K562 (cell line): Measurements from ENCODE around the gene RUNX3. TPM values are rescaled to one million over a fixed set of nuclear protein-coding genes. Genes with fewer than 3 reads are reported as not detected.

Source experiments
- ATAC-seq: fragments of 200-7000 bp; cut with Tn5 transposase; 3 replicates; pipeline ENCODE4 v1.9.1; 2020; ENCODE audit warnings: moderate library complexity
- BruUV-seq: library from RNA; stranded (reverse); fragments of 400-500 nt; replicated peaks from 2 replicates; lab custom pipeline; 2021; lab: Mats Ljungman, UMichigan
- CTCF ChIA-PET: fragments of 300-600 bp; formaldehyde crosslinking; extraction: SDS; loops from one replicate; lab custom pipeline; 2021; ENCODE audit warnings: low intra/inter-chr PET ratio; lab: Yijun Ruan, JAX
- POLR2A ChIA-PET: fragments of 300-600, 350-650 bp; sonication (Branson Sonifier 250); formaldehyde crosslinking; extraction: SDS; loops from one replicate; lab custom pipeline; 2021; ENCODE audit warnings: antibody characterized with exemption, inconsistent platforms; lab: Yijun Ruan, JAX
- DNase-seq, 4 experiments: peaks; one replicate each; pipeline versions ENCODE4 v3.0.0 to v3.0.0-alpha.2; 2011 to 2018; ENCODE audit warnings: low spot score in 3 of 4, mixed read lengths in 3 of 4; ENCODE audit errors: extremely low read depth in 1 of 4
- FAIRE-seq: peaks from 2 replicates; lab custom pipeline; 2011; peaks lifted over from hg19 to GRCh38; lab: Jason Lieb, UNC
- H2AFZ ChIP-seq: 2 replicates; pipeline ENCODE4 v1.6.0; 2011; ENCODE audit warnings: low read depth, low read length, control low read depth, inconsistent platforms
- H3K27ac ChIP-seq: fragments of 200-600 bp; 3 replicates; pipeline ENCODE4 v1.8.0; 2011; ENCODE audit warnings: low read depth, mild to moderate bottlenecking, control low read depth, inconsistent platforms, low read length, moderate library complexity, mixed read lengths; ENCODE audit errors: extremely low read depth
- H3K27me3 ChIP-seq, 2 experiments: fragments of 300-600 bp in 1 of 2; 2 replicates in 1 of 2; 3 replicates in 1 of 2; pipeline versions ENCODE4 v1.6.0 to v1.8.0; 2011; ENCODE audit warnings: inconsistent platforms in 2 of 2, low read length in 2 of 2, mild to moderate bottlenecking in 1 of 2, mixed read lengths in 1 of 2, moderate library complexity in 1 of 2; ENCODE audit not compliant: control insufficient read depth in 2 of 2, insufficient read depth in 2 of 2
- H3K36me3 ChIP-seq: fragments of 300-600 bp; 3 replicates; pipeline ENCODE4 v1.8.0; 2011; ENCODE audit warnings: mild to moderate bottlenecking, low read length, inconsistent platforms; ENCODE audit not compliant: control insufficient read depth, insufficient read depth
- H3K4me1 ChIP-seq, 2 experiments: fragments of 200-600 bp in 1 of 2; replicated peaks in 1 of 2; 2 replicates in 1 of 2; 3 replicates in 1 of 2; pipeline versions ENCODE4 v1.5.1 to v1.8.0; 2011; ENCODE audit warnings: inconsistent platforms in 2 of 2, low read length in 2 of 2, mild to moderate bottlenecking in 1 of 2, mixed read lengths in 1 of 2, moderate library complexity in 1 of 2; ENCODE audit not compliant: control insufficient read depth in 2 of 2, insufficient read depth in 2 of 2
- H3K4me2 ChIP-seq: 2 replicates; pipeline ENCODE4 v1.6.1; 2011; ENCODE audit warnings: low read length, control low read depth, inconsistent platforms, mixed read lengths; ENCODE audit not compliant: insufficient read depth
- H3K4me3 ChIP-seq: fragments of 200-600 bp; sonication (generic), shearing (Covaris generic); 2 replicates; pipeline ENCODE4 v1.5.1; 2016; ENCODE audit warnings: control low read depth, inconsistent platforms
- H3K79me2 ChIP-seq: fragments of 200-600 bp; 3 replicates; pipeline ENCODE4 v1.8.0; 2011; ENCODE audit warnings: low read length, inconsistent platforms; ENCODE audit not compliant: control insufficient read depth, insufficient read depth
- H3K9ac ChIP-seq, 2 experiments: 2 replicates each; pipeline versions ENCODE4 v1.6.0 to v1.6.1; 2011; ENCODE audit warnings: low read depth in 2 of 2, low read length in 2 of 2, control low read depth in 1 of 2, inconsistent platforms in 1 of 2, mild to moderate bottlenecking in 1 of 2, mixed read lengths in 1 of 2; ENCODE audit not compliant: insufficient read depth in 1 of 2
- H3K9me1 ChIP-seq: one replicate; pipeline ENCODE4 v1.6.0; 2011; ENCODE audit warnings: inconsistent platforms, mild to moderate bottlenecking, low read length, moderate library complexity; ENCODE audit not compliant: control insufficient read depth, insufficient read depth
- H3K9me3 ChIP-seq: replicated peaks from 2 replicates; pipeline ENCODE4 v1.5.1; 2011; ENCODE audit warnings: low read depth, low read length, inconsistent platforms; ENCODE audit not compliant: control insufficient read depth, insufficient read depth
- H4K20me1 ChIP-seq: replicated peaks from 2 replicates; pipeline ENCODE4 v1.6.1; 2011; ENCODE audit warnings: low read length, inconsistent platforms, mixed read lengths; ENCODE audit not compliant: control insufficient read depth, insufficient read depth
- CSDE1 ChIP-seq, 2 experiments: fragments of 450-650 bp; IDR thresholded peaks; 2 replicates each; pipeline ENCODE4 v1.6.1; 2016; ENCODE audit warnings: mild to moderate bottlenecking in 1 of 2
- DACH1 ChIP-seq: fragments of 450-650 bp; IDR thresholded peaks from 2 replicates; pipeline ENCODE4 v1.6.1; 2018; ENCODE audit not compliant: partially characterized antibody
- KLF1 ChIP-seq: fragments of 450-650 bp; IDR thresholded peaks from 2 replicates; pipeline ENCODE4 v1.6.1; 2016; ENCODE audit warnings: missing genetic modification characterization, missing compliant biosample characterization
- NEUROD1 ChIP-seq: fragments of 150-350 bp; IDR thresholded peaks from 2 replicates; pipeline ENCODE4 v1.6.1; 2014; ENCODE audit warnings: borderline replicate concordance, low read length, low read depth; ENCODE audit not compliant: partially characterized antibody
- NFE2 ChIP-seq: IDR thresholded peaks from 2 replicates; pipeline ENCODE4 v1.6.1; 2014; ENCODE audit warnings: antibody characterized with exemption, low read depth
- PCBP1 ChIP-seq: fragments of 200-400 bp; formaldehyde crosslinking; IDR thresholded peaks from 2 replicates; pipeline ENCODE4 v1.6.1; 2018; ENCODE audit warnings: mild to moderate bottlenecking, low read depth, low read length; ENCODE audit not compliant: poor library complexity, severe bottlenecking
- RFX7 ChIP-seq: fragments of 250-450 bp; sonication (Bioruptor Pico); IDR thresholded peaks from 2 replicates; pipeline ENCODE4 v1.5.1; 2021; ENCODE audit warnings: mild to moderate bottlenecking
- TCF3 ChIP-seq: sonication (generic); formaldehyde crosslinking; IDR thresholded peaks from 2 replicates; pipeline ENCODE4 v1.4.0; 2020; ENCODE audit warnings: mild to moderate bottlenecking, missing genetic modification reagents
- ZBTB12 ChIP-seq: fragments of 250-450 bp; sonication (Bioruptor Pico); IDR thresholded peaks from 2 replicates; pipeline ENCODE4 v1.4.0; 2020
- ZNF507 ChIP-seq: conservative IDR thresholded peaks from 2 replicates; pipeline ENCODE4 v1.6.1; 2017; ENCODE audit warnings: missing genetic modification characterization, missing compliant biosample characterization
- ZNF644 ChIP-seq: fragments of 200-800 bp; sonication (Bioruptor generic); IDR thresholded peaks from 2 replicates; pipeline ENCODE4 v1.6.1; 2016; ENCODE audit warnings: low read depth, missing genetic modification characterization, missing compliant biosample characterization
- ZNF778 ChIP-seq: fragments of 450-650 bp; formaldehyde crosslinking; IDR thresholded peaks from 2 replicates; pipeline ENCODE4 v1.4.0; 2020; ENCODE audit warnings: mild to moderate bottlenecking, moderate library complexity
- WGBS: fragments of 100-300 bp; shearing (Covaris generic); methylation state at CpG from one replicate; pipeline ENCODE4 v1.1.6; 2016; ENCODE audit warnings: low coverage, mixed read lengths; ENCODE audit not compliant: insufficient coverage; ENCODE audit errors: missing lambda C conversion rate; 5-methylcytosine and 5-hydroxymethylcytosine counted together
- in situ Hi-C: fragments of 300-500 bp; cut with MboI; formaldehyde crosslinking; loops from 4 replicates; pipeline ENCODE4 v1.15.0; 2018; ENCODE audit warnings: inconsistent platforms, mixed read lengths
- intact Hi-C: fragments of 100-400 bp; cut with micrococcal nuclease; formaldehyde crosslinking; loops from 2 replicates; pipeline ENCODE4 v1.14.2; 2022
- polyA plus RNA-seq, 8 experiments: library from polyadenylated mRNA; depleted of rRNA in 4 of 8; stranded (reverse) in 5 of 8; unstranded in 3 of 8; fragments of >200 nt; fragmentation: Nextera tagmentation in 2 of 8; fragmentation: Illumina TruSeq in 1 of 8; extraction: Ambion mirVana in 2 of 8; extraction: Trizol in 1 of 8; gene quantifications; 2 replicates each; pipeline versions ENCODE4 v1.2.1 to v1.2.3, GENCODE V29; 2011 to 2014; ENCODE audit warnings: inconsistent platforms in 1 of 8, missing spikeins in 1 of 8
- total RNA-seq, 7 experiments: library from RNA; depleted of rRNA in 6 of 7; stranded (reverse); fragments of >200 nt in 6 of 7; fragmentation: Illumina TruSeq in 2 of 7; extraction: Trizol in 2 of 7; gene quantifications; 2 replicates each; pipeline versions ENCODE4 v1.2.1 to v1.2.3, GENCODE V29; 2011 to 2021; ENCODE audit warnings: low replicate concordance in 1 of 7
- TF ChIP-seq, protein P1 (sequence below): fragments of 450-650 bp; IDR thresholded peaks from 2 replicates; pipeline ENCODE4 v1.6.1; 2014; ENCODE audit warnings: low read depth, mild to moderate bottlenecking, moderate library complexity, borderline replicate concordance

RUNX3 gene
- total and polyA plus RNA-seq, 9 of the 15 experiments (the other 6 are each of a cell fraction or from before 2014, with no cell fraction given): 0.01 to 0.64 (median 0.09) TPM

DNA sequence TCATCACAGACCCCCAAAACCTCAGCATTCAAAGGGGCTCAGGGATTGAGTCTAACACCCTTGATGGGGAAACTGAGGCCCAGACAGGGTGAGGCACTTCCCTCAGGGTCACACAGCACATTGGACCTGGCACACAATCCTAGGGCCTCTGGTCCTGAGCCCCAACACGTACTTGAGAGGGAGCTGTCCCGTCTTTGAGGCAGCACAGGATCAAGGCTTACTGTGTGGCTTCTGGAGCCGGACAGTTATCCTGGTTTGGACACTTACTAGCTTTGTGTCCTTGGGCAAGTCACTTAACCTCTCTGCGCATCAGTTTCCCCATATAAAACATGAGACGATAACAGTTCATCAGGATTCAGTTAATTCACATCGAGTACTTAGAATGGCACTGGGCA is 26.5 kb downstream of the RUNX3 start (continued):
- TF ChIP-seq, protein P1, sequence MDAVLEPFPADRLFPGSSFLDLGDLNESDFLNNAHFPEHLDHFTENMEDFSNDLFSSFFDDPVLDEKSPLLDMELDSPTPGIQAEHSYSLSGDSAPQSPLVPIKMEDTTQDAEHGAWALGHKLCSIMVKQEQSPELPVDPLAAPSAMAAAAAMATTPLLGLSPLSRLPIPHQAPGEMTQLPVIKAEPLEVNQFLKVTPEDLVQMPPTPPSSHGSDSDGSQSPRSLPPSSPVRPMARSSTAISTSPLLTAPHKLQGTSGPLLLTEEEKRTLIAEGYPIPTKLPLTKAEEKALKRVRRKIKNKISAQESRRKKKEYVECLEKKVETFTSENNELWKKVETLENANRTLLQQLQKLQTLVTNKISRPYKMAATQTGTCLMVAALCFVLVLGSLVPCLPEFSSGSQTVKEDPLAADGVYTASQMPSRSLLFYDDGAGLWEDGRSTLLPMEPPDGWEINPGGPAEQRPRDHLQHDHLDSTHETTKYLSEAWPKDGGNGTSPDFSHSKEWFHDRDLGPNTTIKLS: no peak
- no peak for TF ChIP-seq PCBP1

GRCh38 chr1:24903011-24903461 is 27.0 kb downstream of the RUNX3 start:
- no peak overlapping the region for H2AFZ ChIP-seq
- no peak for FAIRE-seq
- DNase-seq: no peak
- no peak overlapping the region for H3K4me3 ChIP-seq
- no peak for ATAC-seq
- H3K4me2 ChIP-seq: no peak overlapping the region
- in situ Hi-C loops: no loop called here
- intact Hi-C loops: no loop called here
- H3K36me3 ChIP-seq: no peaks in the 10 kb centered on the region
- H3K9ac ChIP-seq: no peak overlapping the region
- H3K79me2 ChIP-seq: no peaks in the 10 kb centered on the region
- no TSS peak for BruUV-seq
- CTCF ChIA-PET: no interaction called here
- 28% methylated on average over 10 of the region's 10 CpGs for WGBS
- POLR2A ChIA-PET: interaction anchor here (0.7 kb wide), 2 partner anchors 14 to 38 kb away, joined by 4 to 5 read pairs; no protein-coding TSS in a partner anchor
- TF ChIP-seq NFE2: no peak
- TF ChIP-seq TCF3 (CRISPR knock-in tag): no peak
- TF ChIP-seq DACH1: no peak
- no peak for TF ChIP-seq ZBTB12 (CRISPR knock-in tag)
- no peak for TF ChIP-seq ZNF778
- no peak for TF ChIP-seq CSDE1 (IDR thresholded peaks at IDR 0.05)
- no peak for TF ChIP-seq ZNF644 (tag)
- TF ChIP-seq NEUROD1: no peak
- TF ChIP-seq RFX7 (CRISPR knock-in tag): no peak
- no peak for TF ChIP-seq KLF1 (tag)
- no peak for TF ChIP-seq ZNF507
- TF ChIP-seq, all 486 proteins: peak for 0
- no peaks in the 10 kb centered on the region for H3K9me1 ChIP-seq
- peaks cover 41 to 76% of the 10 kb centered on the region in 2 experiments; a peak in 4 of 5 replicates for H3K27me3 ChIP-seq
- peaks cover 0 to 25% of the 10 kb centered on the region in 2 experiments; a peak in 1 of 5 replicates for H3K4me1 ChIP-seq
- H3K9me3 ChIP-seq: no peaks in the 10 kb centered on the region; the same call in 1 of the 2 replicates
- H3K27ac ChIP-seq: no peak overlapping the region
- peaks cover 15% of the 10 kb centered on the region; the same call in 1 of the 2 replicates for H4K20me1 ChIP-seq
